Measurements from ENCODE around the gene MRPL32.

Gene MRPL32

GRCh38 chr7:42967391-42967790 lies 35.2 kb downstream of the MRPL32 start:
- no peak for DNase-seq

GRCh38 chr7:42972699-42973500 lies 40.7 kb downstream of the MRPL32 start:
- DNase-seq, result no peak

GRCh38 chr7:42976371-42976770 lies 44.2 kb downstream of the MRPL32 start:
- DNase-seq, result no peak

GRCh38 chr7:42978496-42978895 lies 46.3 kb downstream of the MRPL32 start:
- DNase-seq, result no peak

GRCh38 chr7:42980084-42980483 lies 47.9 kb downstream of the MRPL32 start:
- no peak for DNase-seq

GRCh38 chr7:42980514-42980913 lies 48.3 kb downstream of the MRPL32 start:
- DNase-seq, result no peak

GRCh38 chr7:42981601-42982000 lies 49.4 kb downstream of the MRPL32 start:
- no peak for DNase-seq

GRCh38 chr7:42982604-42983115 lies 50.5 kb downstream of the MRPL32 start:
- DNase-seq, result no peak

GRCh38 chr7:42984137-42984536 lies 52.0 kb downstream of the MRPL32 start:
- no peak for DNase-seq

- DNase-seq, result no peak
Observed at GRCh38 chr7:42986213-42986612, 54.0 kb downstream of the MRPL32 start.

- DNase-seq, result no peak
Observed at GRCh38 chr7:42986781-42987248, 54.6 kb downstream of the MRPL32 start.

Measured in stimulated activated naive CD4-positive, alpha-beta T cell treated with Interleukin-2 at 50 U/mL for 16 hours (primary cell).